Panc1 (cell line): ENCODE data around the gene KCNE3. TPM values are rescaled to one million over a fixed set of nuclear protein-coding genes. Genes with fewer than 3 reads are reported as not detected.
"Not testable (repeated sequence)": the region's sequence is repeated elsewhere in the genome, so short reads cannot be mapped to it uniquely, and the experiment has no call there.

Experiments used
- ATAC-seq: fragments of 200-7000 bp; cut with Tn5 transposase; 2 replicates; pipeline ENCODE4 v1.9.1; 2020; ENCODE audit warnings: mild to moderate bottlenecking, moderate library complexity
- BruUV-seq: library from RNA; stranded (reverse); fragments of 400-500 nt; replicated peaks from 2 replicates; lab custom pipeline; 2021; lab: Mats Ljungman, UMichigan
- CTCF ChIA-PET: fragments of 300-600 bp; sonication (Branson Sonifier 250); formaldehyde crosslinking; loops from one replicate; lab custom pipeline; 2022; ENCODE audit warnings: antibody characterized with exemption; lab: Charles Lee
- POLR2A ChIA-PET: fragments of 300-600 bp; sonication (Branson Sonifier 250); formaldehyde crosslinking; loops from one replicate; lab custom pipeline; 2022; ENCODE audit warnings: antibody characterized with exemption; lab: Charles Lee
- DNase-seq: peaks from one replicate; pipeline ENCODE4 v3.0.0-alpha.2; 2010; ENCODE audit warnings: low read depth, low spot score
- H3K27ac ChIP-seq: 2 replicates; pipeline ENCODE4 v1.5.1; 2011; ENCODE audit warnings: mild to moderate bottlenecking, low read length, inconsistent platforms
- H3K27me3 ChIP-seq: fragments of 200-500 bp; sonication (Bioruptor generic); 2 replicates; pipeline ENCODE4 v1.6.0; 2014; ENCODE audit warnings: low read length, inconsistent platforms; ENCODE audit not compliant: control insufficient read depth, insufficient read depth
- H3K36me3 ChIP-seq: fragments of 200-500 bp; sonication (Bioruptor generic); 2 replicates; pipeline ENCODE4 v1.5.1; 2014; ENCODE audit warnings: inconsistent platforms, mild to moderate bottlenecking, low read length, moderate library complexity; ENCODE audit not compliant: control insufficient read depth, insufficient read depth
- H3K4me1 ChIP-seq: 2 replicates; pipeline ENCODE4 v1.5.1; 2011; ENCODE audit warnings: inconsistent platforms, mild to moderate bottlenecking, low read length, moderate library complexity; ENCODE audit not compliant: control insufficient read depth, insufficient read depth
- H3K4me3 ChIP-seq, 2 experiments: 2 replicates each; pipeline ENCODE4 v1.5.1; 2011 to 2012; ENCODE audit warnings: low read depth in 2 of 2, low read length in 2 of 2, mild to moderate bottlenecking in 2 of 2, inconsistent platforms in 1 of 2, moderate library complexity in 1 of 2
- H3K9me3 ChIP-seq: fragments of 200-500 bp; sonication (Bioruptor generic); 2 replicates; pipeline ENCODE4 v1.5.1; 2014; ENCODE audit warnings: low read depth, mild to moderate bottlenecking, inconsistent platforms, low read length, moderate library complexity; ENCODE audit not compliant: control insufficient read depth, insufficient read depth
- POLR2AphosphoS5 ChIP-seq: IDR thresholded peaks from 2 replicates; pipeline ENCODE4 v1.6.1; 2012; ENCODE audit warnings: mild to moderate bottlenecking, low read depth, low read length, moderate library complexity
- SIN3A ChIP-seq: IDR thresholded peaks from 2 replicates; pipeline ENCODE4 v1.6.1; 2012; ENCODE audit warnings: low read depth, mild to moderate bottlenecking, low read length, moderate library complexity, borderline replicate concordance; ENCODE audit not compliant: insufficient read depth
- TCF7L2 ChIP-seq: IDR thresholded peaks from 2 replicates; pipeline ENCODE4 v1.6.1; 2011; ENCODE audit warnings: mild to moderate bottlenecking, low read depth, low read length, inconsistent platforms
- in situ Hi-C: cut with HindIII; loops from 2 replicates; pipeline ENCODE4 v1.10.0; 2016; ENCODE audit warnings: low sequenced_read_pairs, low pct_unique_long_range_greater_than_20kb
- intact Hi-C: fragments of 100-400 bp; cut with micrococcal nuclease; formaldehyde crosslinking; loops from one replicate; pipeline ENCODE4 v1.10.0; 2022; ENCODE audit not compliant: unreplicated experiment
- total RNA-seq: library from RNA; stranded (reverse); gene quantifications from one replicate; pipeline ENCODE4 v1.2.1, GENCODE V29; 2021; ENCODE audit not compliant: unreplicated experiment
- TF ChIP-seq, protein P1 (sequence below), 2 experiments: IDR thresholded peaks; 2 replicates each; pipeline ENCODE4 v1.6.1; 2011 to 2012; ENCODE audit warnings: low read depth in 2 of 2, control low read depth in 1 of 2, low read length in 1 of 2, mild to moderate bottlenecking in 1 of 2, moderate library complexity in 1 of 2; ENCODE audit not compliant: insufficient read depth in 1 of 2
- TF ChIP-seq, protein P2 (sequence below): fragments of 450-650 bp; IDR thresholded peaks from 2 replicates; pipeline ENCODE4 v1.5.1; 2017; ENCODE audit warnings: mild to moderate bottlenecking

The KCNE3 gene
- total RNA-seq, 1 experiment from 2014 or later, result 0.15 TPM

DNA sequence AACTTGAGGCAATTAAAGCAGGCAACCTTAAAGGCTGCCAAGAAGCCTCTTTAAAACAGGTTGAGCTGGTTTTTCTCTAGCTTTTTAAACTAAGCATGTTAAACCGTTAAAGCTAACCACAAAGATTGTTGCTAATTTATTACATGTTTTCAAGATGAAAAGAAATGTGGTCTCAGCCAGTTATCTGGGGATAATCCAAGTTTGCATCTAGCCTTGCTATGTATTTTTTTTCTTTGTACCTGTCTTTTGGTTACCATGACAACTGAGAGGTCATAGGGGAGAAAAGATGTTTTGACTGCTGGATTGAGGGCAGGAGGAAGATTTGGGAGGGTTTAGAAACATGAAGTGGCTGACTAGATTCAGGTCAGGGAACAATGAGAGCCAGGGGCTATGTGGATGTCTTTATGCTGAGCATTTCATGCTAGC is 50.0 kb downstream of the KCNE3 start:
- H3K4me3 ChIP-seq, result no peak overlapping the region
- ATAC-seq (no peak), DNase-seq (no peak)
- in situ Hi-C loops (no loop called here), intact Hi-C loops (no loop called here)
- H3K27me3 ChIP-seq, result no peaks in the 10 kb centered on the region
- TF ChIP-seq, protein P1, sequence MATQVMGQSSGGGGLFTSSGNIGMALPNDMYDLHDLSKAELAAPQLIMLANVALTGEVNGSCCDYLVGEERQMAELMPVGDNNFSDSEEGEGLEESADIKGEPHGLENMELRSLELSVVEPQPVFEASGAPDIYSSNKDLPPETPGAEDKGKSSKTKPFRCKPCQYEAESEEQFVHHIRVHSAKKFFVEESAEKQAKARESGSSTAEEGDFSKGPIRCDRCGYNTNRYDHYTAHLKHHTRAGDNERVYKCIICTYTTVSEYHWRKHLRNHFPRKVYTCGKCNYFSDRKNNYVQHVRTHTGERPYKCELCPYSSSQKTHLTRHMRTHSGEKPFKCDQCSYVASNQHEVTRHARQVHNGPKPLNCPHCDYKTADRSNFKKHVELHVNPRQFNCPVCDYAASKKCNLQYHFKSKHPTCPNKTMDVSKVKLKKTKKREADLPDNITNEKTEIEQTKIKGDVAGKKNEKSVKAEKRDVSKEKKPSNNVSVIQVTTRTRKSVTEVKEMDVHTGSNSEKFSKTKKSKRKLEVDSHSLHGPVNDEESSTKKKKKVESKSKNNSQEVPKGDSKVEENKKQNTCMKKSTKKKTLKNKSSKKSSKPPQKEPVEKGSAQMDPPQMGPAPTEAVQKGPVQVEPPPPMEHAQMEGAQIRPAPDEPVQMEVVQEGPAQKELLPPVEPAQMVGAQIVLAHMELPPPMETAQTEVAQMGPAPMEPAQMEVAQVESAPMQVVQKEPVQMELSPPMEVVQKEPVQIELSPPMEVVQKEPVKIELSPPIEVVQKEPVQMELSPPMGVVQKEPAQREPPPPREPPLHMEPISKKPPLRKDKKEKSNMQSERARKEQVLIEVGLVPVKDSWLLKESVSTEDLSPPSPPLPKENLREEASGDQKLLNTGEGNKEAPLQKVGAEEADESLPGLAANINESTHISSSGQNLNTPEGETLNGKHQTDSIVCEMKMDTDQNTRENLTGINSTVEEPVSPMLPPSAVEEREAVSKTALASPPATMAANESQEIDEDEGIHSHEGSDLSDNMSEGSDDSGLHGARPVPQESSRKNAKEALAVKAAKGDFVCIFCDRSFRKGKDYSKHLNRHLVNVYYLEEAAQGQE (IDR thresholded peaks at IDR 0.05; ENCODE audit: insufficient read depth in 1 of 2, low read depth in 2 of 2, low read length in 1 of 2), result no peak
- no peak for TF ChIP-seq POLR2AphosphoS5
- no peak for TF ChIP-seq SIN3A
- no peak for TF ChIP-seq TCF7L2
- TF ChIP-seq, protein P2, sequence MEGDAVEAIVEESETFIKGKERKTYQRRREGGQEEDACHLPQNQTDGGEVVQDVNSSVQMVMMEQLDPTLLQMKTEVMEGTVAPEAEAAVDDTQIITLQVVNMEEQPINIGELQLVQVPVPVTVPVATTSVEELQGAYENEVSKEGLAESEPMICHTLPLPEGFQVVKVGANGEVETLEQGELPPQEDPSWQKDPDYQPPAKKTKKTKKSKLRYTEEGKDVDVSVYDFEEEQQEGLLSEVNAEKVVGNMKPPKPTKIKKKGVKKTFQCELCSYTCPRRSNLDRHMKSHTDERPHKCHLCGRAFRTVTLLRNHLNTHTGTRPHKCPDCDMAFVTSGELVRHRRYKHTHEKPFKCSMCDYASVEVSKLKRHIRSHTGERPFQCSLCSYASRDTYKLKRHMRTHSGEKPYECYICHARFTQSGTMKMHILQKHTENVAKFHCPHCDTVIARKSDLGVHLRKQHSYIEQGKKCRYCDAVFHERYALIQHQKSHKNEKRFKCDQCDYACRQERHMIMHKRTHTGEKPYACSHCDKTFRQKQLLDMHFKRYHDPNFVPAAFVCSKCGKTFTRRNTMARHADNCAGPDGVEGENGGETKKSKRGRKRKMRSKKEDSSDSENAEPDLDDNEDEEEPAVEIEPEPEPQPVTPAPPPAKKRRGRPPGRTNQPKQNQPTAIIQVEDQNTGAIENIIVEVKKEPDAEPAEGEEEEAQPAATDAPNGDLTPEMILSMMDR, result no peak
- peaks cover 7% of the 10 kb centered on the region; the same call in 1 of the 2 replicates for H3K4me1 ChIP-seq
- no TSS peak for BruUV-seq
- no peaks in the 10 kb centered on the region for H3K9me3 ChIP-seq
- ChIA-PET POLR2A (interaction anchor here (0.7 kb wide), 1 partner anchor 1436 kb away, joined by 3 read pairs; no protein-coding TSS in a partner anchor), CTCF (no interaction called here)
- H3K36me3 ChIP-seq, result no peaks in the 10 kb centered on the region
- no peak overlapping the region for H3K27ac ChIP-seq

DNA sequence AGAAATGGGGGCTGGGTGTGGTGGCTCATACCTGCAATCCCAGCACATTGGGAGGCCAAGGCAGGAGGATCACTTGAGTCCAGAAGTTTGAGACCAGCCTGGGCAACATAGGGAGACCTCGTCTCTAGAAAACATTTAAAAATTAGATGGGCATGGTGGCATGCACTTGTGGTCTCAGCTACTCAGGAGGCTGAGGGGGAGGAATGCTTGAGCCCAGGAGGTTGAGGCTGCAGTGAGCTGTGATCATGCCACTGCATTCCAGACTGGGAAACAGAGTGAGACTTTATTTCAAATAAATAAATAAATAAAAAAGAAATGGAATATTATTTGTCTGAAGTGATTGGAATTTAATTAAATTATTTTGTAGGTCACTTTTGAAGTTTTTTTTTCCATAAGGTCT is 50.4 kb downstream of the KCNE3 start:
- POLR2A ChIA-PET, result interaction anchor here (0.7 kb wide), 1 partner anchor 1435 kb away, joined by 3 read pairs; no protein-coding TSS in a partner anchor
- CTCF ChIA-PET, H3K4me1 ChIP-seq, H3K36me3 ChIP-seq, H3K27ac ChIP-seq, in situ Hi-C loops, H3K4me3 ChIP-seq, intact Hi-C loops, ATAC-seq, H3K27me3 ChIP-seq, H3K9me3 ChIP-seq, BruUV-seq, DNase-seq: not testable (repeated sequence)

DNA sequence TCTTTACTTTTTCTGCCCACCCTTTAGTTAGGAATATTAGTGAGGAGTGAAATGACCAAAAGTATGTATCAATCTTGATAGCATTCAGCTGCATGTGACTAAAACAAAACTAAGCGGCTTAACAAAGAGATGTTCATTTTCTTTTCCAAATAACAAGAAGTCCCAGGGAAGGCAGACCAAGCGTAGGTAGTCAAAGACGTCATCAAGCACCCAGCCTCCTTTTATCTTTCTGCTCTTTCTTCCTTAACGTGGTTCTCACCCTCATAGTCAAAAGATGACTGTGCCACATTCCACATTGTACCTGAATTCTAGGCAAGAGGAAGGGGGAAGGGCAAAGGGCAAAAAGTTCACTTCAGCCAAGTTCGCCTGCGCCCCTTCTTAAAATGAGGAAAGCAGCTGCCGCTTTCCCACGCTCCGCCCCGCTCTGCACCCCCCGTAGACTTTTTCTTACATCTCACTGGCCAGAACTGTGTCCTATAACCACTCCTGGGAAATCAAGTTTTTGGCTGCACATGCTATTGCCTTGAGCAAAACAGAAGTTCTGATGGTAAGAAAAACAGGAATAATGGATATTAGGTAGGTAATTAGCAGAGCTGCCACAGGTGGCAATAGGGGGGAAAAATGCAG is 54.5 kb downstream of the KCNE3 start:
- in situ Hi-C loops (no loop called here), intact Hi-C loops (no loop called here)
- DNase-seq (no peak), ATAC-seq (no peak)
- Histone ChIP-seq H3K9me3 (no peaks in the 10 kb centered on the region), H3K4me3 (no peak overlapping the region), H3K4me1 (no peaks in the 10 kb centered on the region; the same call in 1 of the 2 replicates), H3K27me3 (no peaks in the 10 kb centered on the region), H3K36me3 (no peaks in the 10 kb centered on the region), H3K27ac (no peak overlapping the region)
- no TSS peak for BruUV-seq
- ChIA-PET CTCF (interaction anchor here (0.5 kb wide), 1 partner anchor 18 kb away, joined by 4 read pairs; no protein-coding TSS in a partner anchor), POLR2A (no interaction called here)
- no peak for TF ChIP-seq TCF7L2
- TF ChIP-seq, protein P1 (IDR thresholded peaks at IDR 0.05; ENCODE audit: insufficient read depth in 1 of 2, low read depth in 2 of 2, low read length in 1 of 2), result no peak
- TF ChIP-seq SIN3A, result no peak
- TF ChIP-seq, protein P2, result no peak
- TF ChIP-seq POLR2AphosphoS5, result no peak
